ENCODE measurements around the gene STX7.

The STX7 gene

GRCh38 chr6:132410830-132411229, 102.1 kb downstream of the STX7 start:
- peak; percentile 53 to 68 for DNase-seq

DNA sequence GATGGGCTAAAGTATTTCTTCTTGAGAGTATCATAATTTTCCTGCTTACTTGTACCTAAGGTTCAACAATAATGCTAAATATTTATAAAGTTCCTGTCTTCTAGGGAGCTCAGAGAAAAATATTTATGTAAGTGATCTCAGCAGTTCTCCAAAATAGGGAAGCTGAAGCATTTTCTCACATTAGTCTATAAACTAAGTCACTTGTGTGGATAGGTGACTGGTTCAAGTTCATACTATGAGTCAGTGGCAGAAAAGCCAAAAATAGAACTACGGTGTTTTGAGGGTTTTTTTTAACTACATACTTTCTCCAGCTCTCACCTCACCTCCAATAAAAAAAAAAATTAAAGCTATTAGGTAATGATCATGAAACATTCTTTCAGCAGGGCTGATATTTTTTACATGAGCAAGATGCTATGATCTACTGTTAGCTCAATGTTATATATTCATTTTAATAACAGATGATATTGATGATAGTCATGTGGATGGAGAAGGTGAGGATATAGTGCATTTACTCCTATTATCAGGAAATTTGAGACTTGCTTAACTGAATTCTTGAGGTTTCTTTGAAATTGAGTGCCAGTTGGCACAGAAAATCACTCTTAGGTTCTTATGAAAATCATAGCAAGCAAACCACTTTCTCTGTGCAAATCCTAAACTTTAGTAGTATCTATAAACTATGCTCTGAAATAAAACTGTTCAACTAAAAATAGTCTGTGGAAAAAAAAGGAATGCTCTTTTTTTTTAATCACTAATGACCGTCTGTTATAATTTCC, 107.6 kb downstream of the STX7 start:
- DNase-seq, result peak; percentile 7 to 24

DNA sequence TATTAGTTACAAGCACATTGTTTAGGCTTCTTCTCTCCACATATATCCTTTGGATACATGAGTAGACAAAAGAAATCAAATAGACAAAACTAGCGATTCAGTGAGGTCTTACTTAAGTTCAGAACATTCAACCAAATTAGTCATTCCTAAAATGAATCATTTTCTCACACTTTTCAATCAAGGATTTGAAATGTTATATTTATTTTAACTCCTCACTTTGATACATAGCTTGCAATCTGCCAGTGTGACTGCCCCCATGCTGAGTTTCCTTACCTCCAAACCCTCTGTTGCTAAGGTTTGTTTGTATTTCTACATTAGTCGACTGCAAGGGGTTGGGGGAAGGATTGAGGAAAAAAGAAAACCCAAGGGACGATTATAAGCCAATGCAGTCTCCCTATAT, 108.2 kb downstream of the STX7 start:
- DNase-seq, result peak in 1 of 2 experiments; percentile 1

GRCh38 chr6:132404330-132404729, 108.6 kb downstream of the STX7 start:
- DNase-seq, result no peak

GRCh38 chr6:132401618-132402285, 111.2 kb downstream of the STX7 start:
- no peak for DNase-seq

- peak; percentile 21 to 39 for DNase-seq
Measured at GRCh38 chr6:132400883-132401617, 111.9 kb downstream of the STX7 start, which contains the start of gene MOXD1. MOXD1 (minus strand) TSS chr6:132401475; CDS start chr6:132401426, 49 bp downstream.

GRCh38 chr6:132400555-132400882, 112.4 kb downstream of the STX7 start:
- no peak for DNase-seq

DNA sequence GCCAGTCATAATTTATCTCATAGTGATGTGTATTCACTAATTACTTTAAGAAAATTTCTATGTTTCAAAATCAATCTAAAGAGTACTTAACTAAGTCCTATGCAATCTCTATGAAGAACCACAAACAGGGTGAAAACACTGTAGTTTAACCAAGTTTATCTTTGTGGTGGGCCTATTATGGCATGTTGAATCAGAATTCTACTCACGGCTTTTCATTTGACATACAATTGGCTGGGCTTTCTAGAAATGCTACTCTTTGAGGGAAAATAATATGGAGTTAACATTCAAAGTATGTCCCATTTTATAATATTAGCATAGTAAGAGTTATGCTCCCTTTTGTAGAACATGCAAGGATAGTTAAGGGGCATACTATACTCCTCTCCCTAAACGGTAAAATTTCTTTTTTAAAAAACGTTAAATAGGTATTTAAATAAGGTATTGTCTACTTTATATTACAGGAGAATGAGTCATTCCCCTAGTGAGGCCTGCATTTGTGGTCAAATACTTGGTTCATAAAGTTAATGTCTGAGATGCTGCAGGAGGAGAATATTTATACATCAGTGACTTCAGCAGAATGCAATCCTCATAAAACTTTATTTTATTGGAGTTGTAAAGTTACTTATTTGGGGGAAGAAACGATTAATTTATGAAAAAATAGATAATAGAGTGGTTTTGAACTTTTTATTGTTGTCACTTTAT, 113.4 kb downstream of the STX7 start:
- no peak for DNase-seq
